H9 (cell line): ENCODE results near the gene CARMIL3. TPM values are rescaled to one million over a fixed set of nuclear protein-coding genes. Genes with fewer than 3 reads are reported as not detected.

ENCODE experiments used
- DNase-seq: peaks from one replicate; pipeline ENCODE4 v3.0.0-alpha.2; 2017
- H2AFZ ChIP-seq: one replicate; pipeline ENCODE4 v1.6.1; 2013; ENCODE audit warnings: mild to moderate bottlenecking, low read length, control low read depth, moderate library complexity
- H2AK5ac ChIP-seq: 2 replicates; pipeline ENCODE4 v1.6.1; 2013; ENCODE audit warnings: low read length, control low read depth, mixed read lengths; ENCODE audit not compliant: insufficient read length
- H2BK120ac ChIP-seq: one replicate; pipeline ENCODE4 v1.6.1; 2013; ENCODE audit warnings: low read depth, mild to moderate bottlenecking, low read length, control low read depth, inconsistent platforms; ENCODE audit not compliant: poor library complexity, severe bottlenecking
- H2BK12ac ChIP-seq: 2 replicates; pipeline ENCODE4 v1.6.1; 2013; ENCODE audit warnings: low read length, control low read depth, mixed read lengths, low read depth; ENCODE audit not compliant: insufficient read length
- H2BK15ac ChIP-seq: 2 replicates; pipeline ENCODE4 v1.6.1; 2013; ENCODE audit warnings: low read depth, low read length, control low read depth
- H2BK20ac ChIP-seq: one replicate; pipeline ENCODE4 v1.6.1; 2013; ENCODE audit warnings: low read depth, mild to moderate bottlenecking, low read length, control low read depth, inconsistent platforms; ENCODE audit not compliant: poor library complexity, severe bottlenecking
- H2BK5ac ChIP-seq: 2 replicates; pipeline ENCODE4 v1.6.1; 2013; ENCODE audit warnings: low read length, control low read depth, mixed read lengths; ENCODE audit not compliant: insufficient read length
- H3K14ac ChIP-seq: 2 replicates; pipeline ENCODE4 v1.6.1; 2013; ENCODE audit warnings: low read length, control low read depth; ENCODE audit not compliant: insufficient read depth
- H3K18ac ChIP-seq: 2 replicates; pipeline ENCODE4 v1.6.1; 2013; ENCODE audit warnings: low read depth, mild to moderate bottlenecking, mixed read lengths, low read length, control low read depth; ENCODE audit not compliant: insufficient read length
- H3K23ac ChIP-seq: 2 replicates; pipeline ENCODE4 v1.6.1; 2013; ENCODE audit warnings: low read length, control low read depth, mixed read lengths, low read depth; ENCODE audit not compliant: insufficient read length
- H3K23me2 ChIP-seq: 2 replicates; pipeline ENCODE4 v1.6.1; 2013; ENCODE audit warnings: low read depth, mild to moderate bottlenecking, mixed read lengths, low read length, control low read depth; ENCODE audit not compliant: insufficient read length, poor library complexity, severe bottlenecking
- H3K27ac ChIP-seq: 2 replicates; pipeline ENCODE4 v1.5.1; 2013; ENCODE audit warnings: low read length, control low read depth, mixed read lengths, low read depth; ENCODE audit not compliant: insufficient read length
- H3K27me3 ChIP-seq: 2 replicates; pipeline ENCODE4 v1.6.1; 2013; ENCODE audit warnings: low read length, control low read depth, inconsistent platforms; ENCODE audit not compliant: insufficient read depth
- H3K4ac ChIP-seq: 2 replicates; pipeline ENCODE4 v1.6.1; 2013; ENCODE audit warnings: low read depth, mild to moderate bottlenecking, control low read depth, inconsistent platforms, low read length, moderate library complexity
- H3K4me1 ChIP-seq: 2 replicates; pipeline ENCODE4 v1.6.1; 2013; ENCODE audit warnings: low read length, control low read depth, inconsistent platforms; ENCODE audit not compliant: insufficient read depth
- H3K4me2 ChIP-seq: 2 replicates; pipeline ENCODE4 v1.6.1; 2013; ENCODE audit warnings: low read length, control low read depth, mixed read lengths; ENCODE audit not compliant: insufficient read length, insufficient read depth
- H3K56ac ChIP-seq: 2 replicates; pipeline ENCODE4 v1.6.1; 2013; ENCODE audit warnings: low read depth, mild to moderate bottlenecking, mixed read lengths, low read length, control low read depth; ENCODE audit not compliant: insufficient read length
- H3K79me1 ChIP-seq: 2 replicates; pipeline ENCODE4 v1.6.1; 2013; ENCODE audit warnings: low read depth, mild to moderate bottlenecking, moderate library complexity, low read length, control low read depth, inconsistent platforms; ENCODE audit not compliant: insufficient read depth, poor library complexity, severe bottlenecking
- H3K79me2 ChIP-seq: 2 replicates; pipeline ENCODE4 v1.6.1; 2013; ENCODE audit warnings: low read length, control low read depth, inconsistent platforms; ENCODE audit not compliant: insufficient read depth
- H3K9ac ChIP-seq: 2 replicates; pipeline ENCODE4 v1.6.1; 2013; ENCODE audit warnings: low read length, control low read depth, mixed read lengths; ENCODE audit not compliant: insufficient read length; ENCODE audit errors: extremely low read depth
- H3K9me3 ChIP-seq: one replicate; pipeline ENCODE4 v1.6.1; 2013; ENCODE audit warnings: low read depth, low read length, inconsistent platforms; ENCODE audit not compliant: control insufficient read depth
- H3T11ph ChIP-seq: one replicate; pipeline ENCODE4 v1.6.1; 2013; ENCODE audit warnings: mild to moderate bottlenecking, low read length, control low read depth, inconsistent platforms
- H4K20me1 ChIP-seq: one replicate; pipeline ENCODE4 v1.6.1; 2013; ENCODE audit not compliant: control insufficient read depth, insufficient read length, insufficient read depth
- H4K5ac ChIP-seq: 2 replicates; pipeline ENCODE4 v1.6.1; 2013; ENCODE audit warnings: low read depth, mild to moderate bottlenecking, mixed read lengths, low read length, control low read depth; ENCODE audit not compliant: insufficient read length
- H4K8ac ChIP-seq: replicated peaks from 2 replicates; pipeline ENCODE4 v1.6.1; 2013; ENCODE audit warnings: low read length, control low read depth, mixed read lengths, low read depth; ENCODE audit not compliant: insufficient read length
- H4K91ac ChIP-seq: 2 replicates; pipeline ENCODE4 v1.6.1; 2013; ENCODE audit warnings: low read depth, mild to moderate bottlenecking, moderate library complexity, mixed read lengths, low read length, control low read depth; ENCODE audit not compliant: insufficient read length
- H3K27ac Mint-ChIP-seq, 3 experiments: 2 replicates in 2 of 3; 3 replicates in 1 of 3; pipeline ENCODE4 v1.8.0; 2020 to 2021; ENCODE audit warnings: mixed read lengths in 3 of 3, mild to moderate bottlenecking in 1 of 3, moderate library complexity in 1 of 3
- H3K27me3 Mint-ChIP-seq: 2 replicates; pipeline ENCODE4 v1.8.0; 2021; ENCODE audit warnings: low read depth, mild to moderate bottlenecking, moderate library complexity, mixed read lengths
- H3K36me3 Mint-ChIP-seq, 3 experiments: 2 replicates in 2 of 3; 3 replicates in 1 of 3; pipeline ENCODE4 v1.8.0; 2020 to 2021; ENCODE audit warnings: low read depth in 3 of 3, mixed read lengths in 3 of 3; ENCODE audit not compliant: insufficient read depth in 1 of 3
- H3K4me1 Mint-ChIP-seq, 2 experiments: 2 replicates each; pipeline ENCODE4 v1.8.0; 2020; ENCODE audit warnings: mixed read lengths in 2 of 2
- H3K4me3 Mint-ChIP-seq, 2 experiments: 2 replicates in 1 of 2; 3 replicates in 1 of 2; pipeline ENCODE4 v1.8.0; 2020 to 2021; ENCODE audit warnings: mild to moderate bottlenecking in 2 of 2, mixed read lengths in 2 of 2, moderate library complexity in 1 of 2
- H3K9me3 Mint-ChIP-seq, 2 experiments: 2 replicates in 1 of 2; 3 replicates in 1 of 2; pipeline ENCODE4 v1.8.0; 2020; ENCODE audit warnings: mild to moderate bottlenecking in 2 of 2, mixed read lengths in 2 of 2, moderate library complexity in 1 of 2
- CTCF ChIP-seq: fragments of 200-600 bp; sonication (generic); conservative IDR thresholded peaks from 3 replicates; pipeline ENCODE4 v1.8.0; 2021; ENCODE audit warnings: antibody characterized with exemption, mild to moderate bottlenecking
- WGBS: extraction: QIAGEN DNeasy Blood & Tissue Kit; methylation state at CpG from one replicate; pipeline ENCODE4 v1.1.7; 2013; ENCODE audit warnings: missing lambda C conversion rate, low lambda C conversion rate, mixed read lengths; ENCODE audit not compliant: insufficient read length; ENCODE audit errors: extremely low coverage; 5-methylcytosine and 5-hydroxymethylcytosine counted together
- total RNA-seq: library from RNA; stranded (reverse); gene quantifications from 2 replicates; pipeline ENCODE4 v1.2.1, GENCODE V29; 2021

Gene CARMIL3
- total RNA-seq, 1 experiment from 2014 or later = 5.8 TPM

GRCh38 chr14:24071144-24071697 lies 19.4 kb downstream of the CARMIL3 start, which contains the start of gene CPNE6:
Gene CPNE6 (plus strand): TSS chr14:24071562. CDS start chr14:24072937, 1,375 bp downstream.
- Histone ChIP-seq H4K20me1 (no peaks in the 10 kb centered on the region), H3K56ac (no peak within 1 kb of the TSS), H3K18ac (no peak within 1 kb of the TSS), H4K8ac (no peak within 1 kb of the TSS), H3K4me2 (no peak within 1 kb of the TSS), H2BK20ac (no peak within 1 kb of the TSS), H3K9me3 (no peaks in the 10 kb centered on the region), H3K79me1 (no peaks in the 10 kb centered on the region), H4K5ac (no peak within 1 kb of the TSS), H3T11ph (no peak within 1 kb of the TSS), H2AK5ac (no peak within 1 kb of the TSS), H2BK12ac (no peak within 1 kb of the TSS), H4K91ac (no peak within 1 kb of the TSS), H3K14ac (no peak within 1 kb of the TSS; the same call in 1 of the 2 replicates), H2AFZ (no peak within 1 kb of the TSS), H2BK5ac (no peak within 1 kb of the TSS), H3K23ac (no peak within 1 kb of the TSS), H3K9ac (no peak within 1 kb of the TSS), H3K4me1 (no peaks in the 10 kb centered on the region), H3K23me2 (no peaks in the 10 kb centered on the region), H3K79me2 (no peaks in the 10 kb centered on the region), H3K27ac (no peak within 1 kb of the TSS), H2BK15ac (no peak within 1 kb of the TSS), H3K4ac (no peak within 1 kb of the TSS), H2BK120ac (no peak within 1 kb of the TSS), H3K27me3 (no peaks in the 10 kb centered on the region)
- H3K36me3 Mint-ChIP-seq = no peaks in the 10 kb centered on the region
- H3K27ac Mint-ChIP-seq = peak within 1 kb of the TSS in 1 of 3 experiments; percentile 40; a peak in 2 of 7 replicates
- no peaks in the 10 kb centered on the region; the same call in none of the 2 replicates for H3K27me3 Mint-ChIP-seq
- no peak for TF ChIP-seq CTCF
- peak within 1 kb of the TSS in 1 of 2 experiments; percentile 32; a peak in 1 of 5 replicates for H3K4me3 Mint-ChIP-seq
- no peak for DNase-seq
- WGBS = no CpG with 5 or more reads among the region's 19 CpGs
- H3K4me1 Mint-ChIP-seq = peaks cover 5 to 6% of the 10 kb centered on the region in 2 experiments; a peak in 2 of 4 replicates
- H3K9me3 Mint-ChIP-seq = no peaks in the 10 kb centered on the region
